Measurements from ENCODE around the gene MC3R. TPM values are rescaled to one million over a fixed set of nuclear protein-coding genes. Genes with fewer than 3 reads are reported as not detected.

The MC3R gene
- total and polyA plus RNA-seq, 2 of the 8 experiments (the other 6 are each of a cell fraction or from before 2014, with no cell fraction given): not detected

DNA sequence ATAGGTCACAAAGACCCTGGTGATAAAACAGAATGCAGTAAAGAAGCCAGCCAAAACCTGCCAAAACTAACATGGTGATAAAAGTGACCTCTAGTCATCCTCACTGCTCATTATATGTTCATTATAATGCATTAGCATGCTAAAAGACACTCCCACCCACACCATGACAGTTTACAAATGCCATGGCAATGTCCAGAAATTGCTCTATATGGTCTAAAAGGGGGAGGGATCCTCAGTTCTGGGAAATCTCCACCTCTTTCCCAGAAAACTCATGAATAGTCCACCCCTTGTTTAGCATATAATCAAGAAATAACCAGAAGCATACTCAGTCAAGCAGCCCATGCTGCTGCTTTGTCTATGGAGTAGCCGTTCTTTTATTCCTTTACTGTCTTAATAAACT, 40.4 kb upstream of the MC3R start:
- 87% methylated on average over 1 of the region's 1 CpG; no CpG with 5 or more reads in 1 of the 2 experiments for WGBS, 2 experiments (ENCODE audit: extremely low coverage in 1 of 2, insufficient coverage in 1 of 2, insufficient read length in 1 of 2, insufficient replicate concordance in 2 of 2, low coverage in 1 of 2, low lambda C conversion rate in 2 of 2, missing lambda C conversion rate in 1 of 2)
- Histone ChIP-seq H2BK15ac (ENCODE audit: low read length) (no peak overlapping the region), H3K14ac (ENCODE audit: insufficient read length) (no peak overlapping the region), H3K27ac (ENCODE audit: low read depth, low read length) (no peak overlapping the region), H3K18ac (ENCODE audit: extremely low read depth, low read length) (no peak overlapping the region), H3K4me2 (ENCODE audit: insufficient read depth in 1 of 2, low read depth in 2 of 2, low read length in 2 of 2) (no peak overlapping the region), H3K23me2 (ENCODE audit: low read depth, low read length) (no peaks in the 10 kb centered on the region), H2BK120ac (replicated peaks; ENCODE audit: low read depth, low read length) (no peak overlapping the region), H2BK5ac (ENCODE audit: low read depth, low read length) (no peak overlapping the region), H3K4ac (replicated peaks; ENCODE audit: insufficient read length, low read depth, low read length) (no peak overlapping the region), H4K5ac (ENCODE audit: insufficient read length, low read depth, low read length) (no peak overlapping the region), H2BK12ac (ENCODE audit: low read depth, low read length) (no peak overlapping the region), H3K56ac (replicated peaks; ENCODE audit: insufficient read length, low read depth, low read length) (no peak overlapping the region), H3K4me1 (replicated peaks in 1 of 4; ENCODE audit: control insufficient read depth in 3 of 4, insufficient read depth in 4 of 4, low read length in 3 of 4) (no peaks in the 10 kb centered on the region; a peak in 1 of 7 replicates), H3K9me3 (ENCODE audit: insufficient read depth in 2 of 2, low read depth in 1 of 2, low read length in 1 of 2) (peaks cover 38 to 67% of the 10 kb centered on the region in 2 experiments), H4K20me1 (replicated peaks in 1 of 2; ENCODE audit: control insufficient read depth in 1 of 2, insufficient read depth in 2 of 2, low read length in 2 of 2) (no peaks in the 10 kb centered on the region), H4K8ac (ENCODE audit: extremely low read depth, insufficient read depth, low read length) (no peak overlapping the region), H3K23ac (ENCODE audit: insufficient read length) (no peak overlapping the region), H3K9ac (replicated peaks in 1 of 4; ENCODE audit: extremely low read depth in 1 of 4, low read depth in 3 of 4, low read length in 3 of 4) (no peak overlapping the region), H2BK20ac (ENCODE audit: low read length) (no peak overlapping the region), H3K4me3 (ENCODE audit: extremely low read depth in 1 of 4, insufficient read depth in 2 of 4, low read depth in 3 of 4, low read length in 4 of 4) (no peak overlapping the region), H2AFZ (ENCODE audit: low read length) (no peak overlapping the region), H3K79me1 (ENCODE audit: low read depth, low read length) (no peaks in the 10 kb centered on the region), H3K79me2 (ENCODE audit: control insufficient read depth in 1 of 2, insufficient read depth in 2 of 2, low read length in 2 of 2) (no peaks in the 10 kb centered on the region), H4K91ac (replicated peaks; ENCODE audit: insufficient read length, low read length) (no peak overlapping the region), H3K27me3 (replicated peaks in 1 of 4; ENCODE audit: control insufficient read depth in 3 of 4, extremely low read depth in 1 of 4, insufficient read depth in 3 of 4, low read length in 3 of 4) (no peaks in the 10 kb centered on the region; a peak in 1 of 7 replicates), H2AK5ac (ENCODE audit: low read depth, low read length) (no peak overlapping the region), H3K36me3 (ENCODE audit: control insufficient read depth in 2 of 4, insufficient read depth in 4 of 4, low read length in 3 of 4) (no peaks in the 10 kb centered on the region)
- TF ChIP-seq HDAC2 (IDR thresholded peaks at IDR 0.05; ENCODE audit: borderline replicate concordance in 1 of 2, low read depth in 2 of 2, low read length in 2 of 2) (no peak), CHD1 (IDR thresholded peaks at IDR 0.05; ENCODE audit: low read depth, low read length) (no peak), RAD21 (IDR thresholded peaks at IDR 0.05 in 1 of 2, conservative IDR thresholded peaks at IDR 0.05 in 1 of 2; ENCODE audit: low read depth in 2 of 2, low read length in 2 of 2) (no peak), NRF1 (IDR thresholded peaks at IDR 0.05; ENCODE audit: low read depth, low read length) (no peak), CREB1 (IDR thresholded peaks at IDR 0.05) (no peak), BACH1 (IDR thresholded peaks at IDR 0.05; ENCODE audit: low read length) (no peak)
- TF ChIP-seq, protein P1, sequence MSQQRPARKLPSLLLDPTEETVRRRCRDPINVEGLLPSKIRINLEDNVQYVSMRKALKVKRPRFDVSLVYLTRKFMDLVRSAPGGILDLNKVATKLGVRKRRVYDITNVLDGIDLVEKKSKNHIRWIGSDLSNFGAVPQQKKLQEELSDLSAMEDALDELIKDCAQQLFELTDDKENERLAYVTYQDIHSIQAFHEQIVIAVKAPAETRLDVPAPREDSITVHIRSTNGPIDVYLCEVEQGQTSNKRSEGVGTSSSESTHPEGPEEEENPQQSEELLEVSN (IDR thresholded peaks at IDR 0.05): no peak
- FAIRE-seq (no peak), DNase-seq (ENCODE audit: low read depth in 1 of 2, low spot score in 2 of 2) (no peak)
- CTCF ChIA-PET (ENCODE audit: partially characterized antibody): no interaction called here
- POLR2A ChIA-PET (ENCODE audit: partially characterized antibody): no interaction called here
